ENCODE measurements around the gene BOC. TPM values are rescaled to one million over a fixed set of nuclear protein-coding genes. Genes with fewer than 3 reads are reported as not detected.

BOC gene
- total RNA-seq, 1 experiment from 2014 or later: 7.3 TPM

GRCh38 chr3:113304856-113305540 is 93.6 kb downstream of the BOC start:
- Histone ChIP-seq H3K27me3 (ENCODE audit: low read length) (no peaks in the 10 kb centered on the region), H3K4me3 (ENCODE audit: low read length) (no peak overlapping the region), H4K20me1 (ENCODE audit: low read length) (no peaks in the 10 kb centered on the region), H3K9ac (ENCODE audit: low read length) (no peak overlapping the region), H3K4me2 (ENCODE audit: low read length) (no peak overlapping the region), H3K79me2 (ENCODE audit: low read length) (no peaks in the 10 kb centered on the region), H3K36me3 (ENCODE audit: low read depth, low read length) (no peaks in the 10 kb centered on the region), H3K9me2 (replicated peaks; ENCODE audit: low read length) (no peaks in the 10 kb centered on the region), H3K4me1 (ENCODE audit: insufficient read depth, low read length) (no peaks in the 10 kb centered on the region), H3K27ac (ENCODE audit: low read length) (no peak overlapping the region), H2AFZ (ENCODE audit: low read length) (no peak overlapping the region), H3K9me3 (ENCODE audit: low read length) (no peaks in the 10 kb centered on the region), H3F3A (ENCODE audit: low read length, unreplicated experiment) (no peaks in the 10 kb centered on the region)
- ChIA-PET CTCF (no interaction called here), POLR2A (ENCODE audit: unreplicated experiment) (no interaction called here)
- BruUV-seq (replicated peaks): no TSS peak
- intact Hi-C loops (cut with micrococcal nuclease): no loop called here
- DNase-seq: peak; percentile 17
- TF ChIP-seq EZH2phosphoT487 (IDR thresholded peaks at IDR 0.05; ENCODE audit: borderline replicate concordance, low read length): no peak
- TF ChIP-seq CTCF (conservative IDR thresholded peaks at IDR 0.05; ENCODE audit: low read depth, low read length): no peak
- TF ChIP-seq EZH2 (IDR thresholded peaks at IDR 0.05; ENCODE audit: low read length, unreplicated experiment): no peak
- no peak for ATAC-seq

GRCh38 chr3:113310960-113311359 is 99.6 kb downstream of the BOC start:
- ChIA-PET CTCF (no interaction called here), POLR2A (ENCODE audit: unreplicated experiment) (no interaction called here)
- Histone ChIP-seq H3K36me3 (ENCODE audit: low read depth, low read length) (peaks cover 15% of the 10 kb centered on the region), H4K20me1 (ENCODE audit: low read length) (no peaks in the 10 kb centered on the region), H3K4me3 (ENCODE audit: low read length) (no peak overlapping the region), H2AFZ (ENCODE audit: low read length) (no peak overlapping the region), H3K79me2 (ENCODE audit: low read length) (no peaks in the 10 kb centered on the region), H3K4me1 (ENCODE audit: insufficient read depth, low read length) (no peaks in the 10 kb centered on the region), H3K9ac (ENCODE audit: low read length) (no peak overlapping the region), H3K27me3 (ENCODE audit: low read length) (no peaks in the 10 kb centered on the region), H3K4me2 (ENCODE audit: low read length) (no peak overlapping the region), H3K9me2 (replicated peaks; ENCODE audit: low read length) (no peaks in the 10 kb centered on the region), H3K27ac (ENCODE audit: low read length) (no peak overlapping the region), H3F3A (ENCODE audit: low read length, unreplicated experiment) (no peaks in the 10 kb centered on the region), H3K9me3 (ENCODE audit: low read length) (peaks cover 12% of the 10 kb centered on the region; the same call in 1 of the 2 replicates)
- TF ChIP-seq EZH2 (IDR thresholded peaks at IDR 0.05; ENCODE audit: low read length, unreplicated experiment): no peak
- TF ChIP-seq CTCF (conservative IDR thresholded peaks at IDR 0.05; ENCODE audit: low read depth, low read length): no peak
- no peak for TF ChIP-seq EZH2phosphoT487 (IDR thresholded peaks at IDR 0.05; ENCODE audit: borderline replicate concordance, low read length)
- no TSS peak for BruUV-seq (replicated peaks)
- ATAC-seq (no peak), DNase-seq (no peak)
- intact Hi-C loops (cut with micrococcal nuclease): no loop called here

GRCh38 chr3:113312416-113312815 is 101.1 kb downstream of the BOC start:
- POLR2A ChIA-PET (ENCODE audit: unreplicated experiment): no interaction called here
- Histone ChIP-seq H3F3A (ENCODE audit: low read length, unreplicated experiment) (no peaks in the 10 kb centered on the region), H3K9me3 (ENCODE audit: low read length) (peaks cover 12% of the 10 kb centered on the region; the same call in 1 of the 2 replicates), H3K4me1 (ENCODE audit: insufficient read depth, low read length) (no peaks in the 10 kb centered on the region), H3K4me2 (ENCODE audit: low read length) (no peak overlapping the region), H3K36me3 (ENCODE audit: low read depth, low read length) (peaks cover 21% of the 10 kb centered on the region), H4K20me1 (ENCODE audit: low read length) (no peaks in the 10 kb centered on the region), H3K9me2 (replicated peaks; ENCODE audit: low read length) (no peaks in the 10 kb centered on the region), H3K4me3 (ENCODE audit: low read length) (no peak overlapping the region), H3K79me2 (ENCODE audit: low read length) (no peaks in the 10 kb centered on the region), H3K9ac (ENCODE audit: low read length) (no peak overlapping the region), H3K27me3 (ENCODE audit: low read length) (no peaks in the 10 kb centered on the region), H3K27ac (ENCODE audit: low read length) (no peak overlapping the region), H2AFZ (ENCODE audit: low read length) (no peak overlapping the region)
- DNase-seq (no peak), ATAC-seq (no peak)
- BruUV-seq (replicated peaks): no TSS peak
- intact Hi-C loops (cut with micrococcal nuclease): no loop called here
- TF ChIP-seq EZH2phosphoT487 (IDR thresholded peaks at IDR 0.05; ENCODE audit: borderline replicate concordance, low read length) (no peak), EZH2 (IDR thresholded peaks at IDR 0.05; ENCODE audit: low read length, unreplicated experiment) (no peak), CTCF (conservative IDR thresholded peaks at IDR 0.05; ENCODE audit: low read depth, low read length) (no peak)
- CTCF ChIA-PET: no interaction called here
